Activated T-helper 17 cell treated with anti-CD3 and anti-CD28 coated beads, Interleukin-2, amount 50 U/mL, for 72 hours (primary cell): ENCODE results near the gene RCCD1. TPM values are rescaled to one million over a fixed set of nuclear protein-coding genes. Genes with fewer than 3 reads are reported as not detected.
A peak's percentile ranks its signal among the peaks of the same experiment; 100 is the strongest.
"Not testable (repeated sequence)": the region's sequence is repeated elsewhere in the genome, so short reads cannot be mapped to it uniquely, and the experiment has no call there.

Experiments used
- ATAC-seq: fragments of 150-1000 bp; cut with Tn5 transposase; replicated peaks from 2 replicates; pipeline ENCODE4 v1.10.0; 2021; ENCODE audit warnings: mild to moderate bottlenecking, moderate library complexity
- H3K27ac Mint-ChIP-seq: one replicate; pipeline ENCODE4 v1.8.0; 2022; ENCODE audit warnings: mixed read lengths
- H3K27me3 Mint-ChIP-seq: one replicate; pipeline ENCODE4 v1.8.0; 2022; ENCODE audit warnings: mixed read lengths
- H3K36me3 Mint-ChIP-seq: one replicate; pipeline ENCODE4 v1.8.0; 2022; ENCODE audit warnings: low read depth, mild to moderate bottlenecking, mixed read lengths
- H3K4me1 Mint-ChIP-seq: one replicate; pipeline ENCODE4 v1.8.0; 2022; ENCODE audit warnings: mixed read lengths
- H3K4me3 Mint-ChIP-seq: one replicate; pipeline ENCODE4 v1.8.0; 2022; ENCODE audit warnings: mild to moderate bottlenecking, mixed read lengths
- H3K9me3 Mint-ChIP-seq: one replicate; pipeline ENCODE4 v1.8.0; 2022; ENCODE audit warnings: mixed read lengths
- total RNA-seq, 2 donors: library from RNA; stranded (reverse); gene quantifications; one replicate each; pipeline ENCODE4 v1.2.3, GENCODE V29; 2022

The RCCD1 gene
- 10 to 100 TPM; 31.9 to 32.8 TPM for total RNA-seq

- no peaks in the 10 kb centered on the region for H3K9me3 Mint-ChIP-seq
- peak within 1 kb of the TSS; percentile 81 for H3K4me3 Mint-ChIP-seq
- peak; percentile 95 for ATAC-seq
- peaks cover 62% of the 10 kb centered on the region for H3K36me3 Mint-ChIP-seq
- H3K4me1 Mint-ChIP-seq = peaks cover 8% of the 10 kb centered on the region
- no peaks in the 10 kb centered on the region for H3K27me3 Mint-ChIP-seq
- peak within 1 kb of the TSS; percentile 84 for H3K27ac Mint-ChIP-seq
These were observed at the start of gene RCCD1 for GRCh38 chr15:90954712-90955623. RCCD1 (plus strand) TSS chr15:90954884; CDS start chr15:90956735, 1,851 bp downstream.

- H3K4me1 Mint-ChIP-seq = peaks cover 18% of the 10 kb centered on the region
- no peaks in the 10 kb centered on the region for H3K27me3 Mint-ChIP-seq
- H3K4me3 Mint-ChIP-seq = peak overlapping the region; percentile 49
- ATAC-seq = no peak
- peak overlapping the region; percentile 81 for H3K27ac Mint-ChIP-seq
- H3K9me3 Mint-ChIP-seq = no peaks in the 10 kb centered on the region
- H3K36me3 Mint-ChIP-seq = peaks cover 76% of the 10 kb centered on the region
These were observed 49.1 kb upstream of the RCCD1 start for GRCh38 chr15:90905306-90906180.

- Mint-ChIP-seq H3K4me3 (no peak overlapping the region), H3K36me3 (peaks cover 83% of the 10 kb centered on the region), H3K27me3 (no peaks in the 10 kb centered on the region), H3K4me1 (peaks cover 14% of the 10 kb centered on the region), H3K27ac (peak overlapping the region; percentile 81), H3K9me3 (no peaks in the 10 kb centered on the region)
- no peak for ATAC-seq
These were observed 48.4 kb upstream of the RCCD1 start for GRCh38 chr15:90906181-90906849.

GRCh38 chr15:90907051-90907660, 47.5 kb upstream of the RCCD1 start:
- H3K4me1 Mint-ChIP-seq = peaks cover 8% of the 10 kb centered on the region
- no peak for ATAC-seq
- peaks cover 87% of the 10 kb centered on the region for H3K36me3 Mint-ChIP-seq
- no peak overlapping the region for H3K4me3 Mint-ChIP-seq
- H3K27me3 Mint-ChIP-seq = no peaks in the 10 kb centered on the region
- no peaks in the 10 kb centered on the region for H3K9me3 Mint-ChIP-seq
- H3K27ac Mint-ChIP-seq = no peak overlapping the region

GRCh38 chr15:90907838-90908507, 46.7 kb upstream of the RCCD1 start:
- peaks cover 91% of the 10 kb centered on the region for H3K36me3 Mint-ChIP-seq
- no peaks in the 10 kb centered on the region for H3K27me3 Mint-ChIP-seq
- H3K9me3 Mint-ChIP-seq = no peaks in the 10 kb centered on the region
- H3K4me3 Mint-ChIP-seq = no peak overlapping the region
- peaks cover 8% of the 10 kb centered on the region for H3K4me1 Mint-ChIP-seq
- no peak for ATAC-seq
- no peak overlapping the region for H3K27ac Mint-ChIP-seq

- H3K27me3 Mint-ChIP-seq, H3K4me3 Mint-ChIP-seq, H3K27ac Mint-ChIP-seq, H3K4me1 Mint-ChIP-seq, ATAC-seq, H3K9me3 Mint-ChIP-seq: not testable (repeated sequence)
- H3K36me3 Mint-ChIP-seq = peaks cover 96% of the 10 kb centered on the region
These were observed 45.2 kb upstream of the RCCD1 start for GRCh38 chr15:90909449-90909848.

- no peaks in the 10 kb centered on the region for H3K27me3 Mint-ChIP-seq
- no peaks in the 10 kb centered on the region for H3K9me3 Mint-ChIP-seq
- H3K36me3 Mint-ChIP-seq = peaks cover 96% of the 10 kb centered on the region
These were observed 44.7 kb upstream of the RCCD1 start for GRCh38 chr15:90909976-90910375.

GRCh38 chr15:90910441-90911301, 44.0 kb upstream of the RCCD1 start:
- H3K27me3 Mint-ChIP-seq = no peaks in the 10 kb centered on the region
- no peaks in the 10 kb centered on the region for H3K9me3 Mint-ChIP-seq
- no peak overlapping the region for H3K4me3 Mint-ChIP-seq
- ATAC-seq = no peak
- no peak overlapping the region for H3K27ac Mint-ChIP-seq
- peaks cover 96% of the 10 kb centered on the region for H3K36me3 Mint-ChIP-seq
- peaks cover 3% of the 10 kb centered on the region for H3K4me1 Mint-ChIP-seq

More at GRCh38 chr15:90909976-90910375, 44.7 kb upstream of the RCCD1 start:
- no peak for ATAC-seq
- Mint-ChIP-seq H3K4me3 (no peak overlapping the region), H3K27ac (no peak overlapping the region), H3K4me1 (peaks cover 8% of the 10 kb centered on the region)

- Mint-ChIP-seq H3K4me3 (no peak overlapping the region), H3K9me3 (no peaks in the 10 kb centered on the region), H3K4me1 (no peaks in the 10 kb centered on the region), H3K27ac (no peak overlapping the region), H3K27me3 (no peaks in the 10 kb centered on the region), H3K36me3 (peaks cover 96% of the 10 kb centered on the region)
- no peak for ATAC-seq
These were observed 43.4 kb upstream of the RCCD1 start for GRCh38 chr15:90911302-90911623.

- no peak overlapping the region for H3K27ac Mint-ChIP-seq
These were observed 42.5 kb upstream of the RCCD1 start for GRCh38 chr15:90911906-90912769.

GRCh38 chr15:90912770-90913075, 42.0 kb upstream of the RCCD1 start:
- Mint-ChIP-seq H3K36me3 (peaks cover 96% of the 10 kb centered on the region), H3K27me3 (no peaks in the 10 kb centered on the region), H3K9me3 (no peaks in the 10 kb centered on the region), H3K4me1 (no peaks in the 10 kb centered on the region), H3K27ac (no peak overlapping the region), H3K4me3 (no peak overlapping the region)
- ATAC-seq = no peak

More at GRCh38 chr15:90911906-90912769, 42.5 kb upstream of the RCCD1 start:
- H3K36me3 Mint-ChIP-seq = peaks cover 96% of the 10 kb centered on the region
- ATAC-seq = no peak
- H3K4me3 Mint-ChIP-seq = no peak overlapping the region
- H3K27me3 Mint-ChIP-seq = no peaks in the 10 kb centered on the region
- H3K9me3 Mint-ChIP-seq = no peaks in the 10 kb centered on the region
- H3K4me1 Mint-ChIP-seq = no peaks in the 10 kb centered on the region

- H3K36me3 Mint-ChIP-seq = peaks cover 98% of the 10 kb centered on the region
- H3K4me3 Mint-ChIP-seq = no peak overlapping the region
- H3K27ac Mint-ChIP-seq = no peak overlapping the region
- no peak for ATAC-seq
- H3K4me1 Mint-ChIP-seq = no peaks in the 10 kb centered on the region
- H3K27me3 Mint-ChIP-seq = no peaks in the 10 kb centered on the region
- H3K9me3 Mint-ChIP-seq = no peaks in the 10 kb centered on the region
These were observed 41.2 kb upstream of the RCCD1 start for GRCh38 chr15:90913398-90913944.
